ENCODE results near the gene CPM. TPM values are rescaled to one million over a fixed set of nuclear protein-coding genes. Genes with fewer than 3 reads are reported as not detected.
A peak's percentile ranks its signal among the peaks of the same experiment; 100 is the strongest.

The CPM gene
- polyA plus RNA-seq, 2 of the 4 experiments (the other 2 are of a cell fraction): 3.7 to 6.8 TPM

GRCh38 chr12:68814490-68815231 is 118.3 kb downstream of the CPM start:
- TF ChIP-seq REST (IDR thresholded peaks at IDR 0.05): no peak
- TF ChIP-seq CBX2 (IDR thresholded peaks at IDR 0.05; ENCODE audit: borderline replicate concordance, low read depth): no peak
- TF ChIP-seq FOSB (CRISPR knock-in tag; IDR thresholded peaks at IDR 0.05): no peak
- TF ChIP-seq JUN (IDR thresholded peaks at IDR 0.05): no peak
- no peak for TF ChIP-seq RNF2 (IDR thresholded peaks at IDR 0.05; ENCODE audit: borderline replicate concordance, low read depth)
- FAIRE-seq: no peak
- POLR2A ChIA-PET: no interaction called here
- CTCF ChIA-PET: interaction anchor here (1.1 to 1.9 kb wide), 3 partner anchors 16 to 54 kb away, joined by 3 to 5 read pairs (median 4); no protein-coding TSS in a partner anchor
- Histone ChIP-seq H3K4me3 (no peak overlapping the region), H3K4me1 (peaks cover 40% of the 10 kb centered on the region; the same call in 2 of the 3 replicates), H3K27ac (no peak overlapping the region), H3K9me3 (no peaks in the 10 kb centered on the region), H3K4me2 (peak overlapping the region; percentile 76; the same call in 2 of the 3 replicates)
- ATAC-seq: no peak
- WGBS (ENCODE audit: missing lambda C conversion rate): 71% methylated on average over 3 of the region's 3 CpGs
- no peak for DNase-seq (ENCODE audit: low read depth in 1 of 2, low spot score in 1 of 2)

GRCh38 chr12:68813242-68813593 is 119.8 kb downstream of the CPM start:
- H3K9me3 ChIP-seq: no peaks in the 10 kb centered on the region
- 81% methylated on average over 2 of the region's 2 CpGs for WGBS (ENCODE audit: missing lambda C conversion rate)
- ATAC-seq: no peak
- FAIRE-seq: no peak
- peak overlapping the region; percentile 88; the same call in 2 of the 3 replicates for H3K4me3 ChIP-seq
- POLR2A ChIA-PET: no interaction called here
- no peak for DNase-seq (ENCODE audit: low read depth in 1 of 2, low spot score in 1 of 2)
- peak overlapping the region; percentile 76 for H3K4me2 ChIP-seq
- peaks cover 40% of the 10 kb centered on the region; the same call in 2 of the 3 replicates for H3K4me1 ChIP-seq
- CTCF ChIA-PET: interaction anchor here (0.5 to 2.4 kb wide), 3 partner anchors 17 to 73 kb away, joined by 3 to 6 read pairs (median 3); no protein-coding TSS in a partner anchor
- TF ChIP-seq RCOR1 (IDR thresholded peaks at IDR 0.05; ENCODE audit: low read depth, low read length) (no peak), CTCF (IDR thresholded peaks at IDR 0.05) (no peak), JUN (IDR thresholded peaks at IDR 0.05) (no peak), CBX2 (IDR thresholded peaks at IDR 0.05; ENCODE audit: borderline replicate concordance, low read depth) (no peak), HOXB13 (CRISPR knock-in tag; IDR thresholded peaks at IDR 0.05; ENCODE audit: low read depth) (no peak), ESRRA (IDR thresholded peaks at IDR 0.05; ENCODE audit: borderline replicate concordance, low read length) (no peak), MYC (IDR thresholded peaks at IDR 0.05; ENCODE audit: borderline replicate concordance, low read length) (no peak), POLR2AphosphoS2 (conservative IDR thresholded peaks at IDR 0.05; ENCODE audit: low read length) (no peak), MAZ (IDR thresholded peaks at IDR 0.05; ENCODE audit: borderline replicate concordance, low read depth, low read length) (no peak), E2F6 (IDR thresholded peaks at IDR 0.05; ENCODE audit: borderline replicate concordance, low read depth) (no peak), CHD2 (IDR thresholded peaks at IDR 0.05; ENCODE audit: low read length, partially characterized antibody) (no peak), HOXB5 (CRISPR knock-in tag; IDR thresholded peaks at IDR 0.05) (no peak), CEBPB (IDR thresholded peaks at IDR 0.05) (no peak), EHMT2 (IDR thresholded peaks at IDR 0.05; ENCODE audit: low read depth) (no peak), NR3C1 (IDR thresholded peaks at IDR 0.05) (no peak), FOSB (CRISPR knock-in tag; IDR thresholded peaks at IDR 0.05) (no peak)
- no peak overlapping the region for H3K27ac ChIP-seq

Data from A549 (cell line).